ENCODE data around the gene PKNOX2. TPM values are rescaled to one million over a fixed set of nuclear protein-coding genes. Genes with fewer than 3 reads are reported as not detected.

PKNOX2 gene
- total RNA-seq, 2 experiments from 2014 or later, result not detected

DNA sequence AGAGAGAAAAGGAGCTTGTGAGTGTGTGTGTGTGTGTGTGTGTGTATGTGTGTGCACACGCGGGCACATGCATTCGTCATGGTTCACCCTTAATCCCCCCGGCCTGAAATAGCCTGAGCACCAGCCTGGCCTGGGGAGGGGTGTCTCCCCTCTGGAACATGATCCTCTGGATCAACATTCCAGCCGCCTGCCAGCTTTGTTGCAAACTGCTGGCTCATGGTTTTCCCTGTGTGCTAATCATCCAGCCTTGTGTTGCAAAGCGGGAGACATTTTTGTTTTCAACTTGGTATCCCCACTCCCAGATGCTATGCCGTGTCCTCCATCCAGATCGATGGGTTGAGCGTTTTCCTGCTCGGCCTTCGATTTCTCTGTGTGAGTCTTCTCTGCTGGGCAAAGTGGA lies 237.2 kb downstream of the PKNOX2 start:
- no peaks in the 10 kb centered on the region for H3K9me2 ChIP-seq (ENCODE audit: insufficient read depth, low read length)
- no peaks in the 10 kb centered on the region for H3K4me1 ChIP-seq (ENCODE audit: insufficient read depth, low read length, poor library complexity, severe bottlenecking)
- TF ChIP-seq CTCF (conservative IDR thresholded peaks at IDR 0.05; ENCODE audit: low read length) (no peak), EZH2phosphoT487 (IDR thresholded peaks at IDR 0.05; ENCODE audit: borderline replicate concordance, low read depth, low read length) (no peak)
- H3K9me3 ChIP-seq (ENCODE audit: low read length), result no peaks in the 10 kb centered on the region
- H3K27ac ChIP-seq (ENCODE audit: low read depth, low read length, poor library complexity, severe bottlenecking), result no peak overlapping the region
- H3K4me2 ChIP-seq (ENCODE audit: low read length), result no peak overlapping the region
- H2AFZ ChIP-seq (ENCODE audit: low read length), result no peak overlapping the region
- ChIA-PET CTCF (ENCODE audit: unreplicated experiment) (no interaction called here), POLR2A (interaction anchor here (0.6 kb wide), 1 partner anchor 88 kb away, joined by 3 read pairs; no protein-coding TSS in a partner anchor)
- H3K79me2 ChIP-seq (ENCODE audit: insufficient read depth, low read depth, low read length), result no peaks in the 10 kb centered on the region
- BruUV-seq (replicated peaks), result no TSS peak
- no peak overlapping the region for H3K4me3 ChIP-seq (ENCODE audit: low read depth, low read length, poor library complexity, severe bottlenecking)
- H3K36me3 ChIP-seq (ENCODE audit: insufficient read depth, low read length), result no peaks in the 10 kb centered on the region
- intact Hi-C loops (cut with micrococcal nuclease; ENCODE audit: unreplicated experiment), result no loop called here
- H4K20me1 ChIP-seq (ENCODE audit: insufficient read depth, low read length), result no peaks in the 10 kb centered on the region
- no peak for DNase-seq (ENCODE audit: low spot score)

DNA sequence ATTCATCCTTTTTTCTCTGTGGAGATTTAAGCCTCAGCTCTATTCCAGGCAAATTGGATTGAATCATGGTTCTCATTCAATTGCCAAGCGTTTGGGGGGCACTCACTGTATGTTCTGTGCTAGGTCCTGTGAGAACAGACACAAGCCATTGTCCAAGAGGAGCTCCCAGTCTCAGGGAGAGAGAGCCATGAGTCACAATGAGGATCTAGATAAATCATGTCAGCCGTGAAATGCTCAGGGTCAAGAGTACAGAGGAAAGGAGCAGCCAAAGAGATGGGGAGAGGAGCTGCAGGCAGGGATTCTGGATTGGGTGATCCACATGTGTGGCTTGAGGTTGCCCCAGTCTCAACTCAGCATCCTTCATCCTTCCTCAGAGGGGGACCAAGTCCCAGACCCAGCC lies 237.9 kb downstream of the PKNOX2 start:
- H3K9me3 ChIP-seq (ENCODE audit: low read length), result no peaks in the 10 kb centered on the region
- ChIA-PET POLR2A (interaction anchor here (1.0 kb wide), 1 partner anchor 21 kb away, joined by 3 read pairs; no protein-coding TSS in a partner anchor), CTCF (ENCODE audit: unreplicated experiment) (no interaction called here)
- H3K36me3 ChIP-seq (ENCODE audit: insufficient read depth, low read length), result no peaks in the 10 kb centered on the region
- no TSS peak for BruUV-seq (replicated peaks)
- no peaks in the 10 kb centered on the region for H3K4me1 ChIP-seq (ENCODE audit: insufficient read depth, low read length, poor library complexity, severe bottlenecking)
- H3K4me3 ChIP-seq (ENCODE audit: low read depth, low read length, poor library complexity, severe bottlenecking), result no peak overlapping the region
- no peak overlapping the region for H3K27ac ChIP-seq (ENCODE audit: low read depth, low read length, poor library complexity, severe bottlenecking)
- TF ChIP-seq EZH2phosphoT487 (IDR thresholded peaks at IDR 0.05; ENCODE audit: borderline replicate concordance, low read depth, low read length) (no peak), CTCF (conservative IDR thresholded peaks at IDR 0.05; ENCODE audit: low read length) (no peak)
- no peak overlapping the region for H2AFZ ChIP-seq (ENCODE audit: low read length)
- no peak for DNase-seq (ENCODE audit: low spot score)
- intact Hi-C loops (cut with micrococcal nuclease; ENCODE audit: unreplicated experiment), result no loop called here
- no peaks in the 10 kb centered on the region for H3K79me2 ChIP-seq (ENCODE audit: insufficient read depth, low read depth, low read length)
- H3K4me2 ChIP-seq (ENCODE audit: low read length), result no peak overlapping the region
- no peaks in the 10 kb centered on the region for H4K20me1 ChIP-seq (ENCODE audit: insufficient read depth, low read length)
- no peaks in the 10 kb centered on the region for H3K9me2 ChIP-seq (ENCODE audit: insufficient read depth, low read length)

DNA sequence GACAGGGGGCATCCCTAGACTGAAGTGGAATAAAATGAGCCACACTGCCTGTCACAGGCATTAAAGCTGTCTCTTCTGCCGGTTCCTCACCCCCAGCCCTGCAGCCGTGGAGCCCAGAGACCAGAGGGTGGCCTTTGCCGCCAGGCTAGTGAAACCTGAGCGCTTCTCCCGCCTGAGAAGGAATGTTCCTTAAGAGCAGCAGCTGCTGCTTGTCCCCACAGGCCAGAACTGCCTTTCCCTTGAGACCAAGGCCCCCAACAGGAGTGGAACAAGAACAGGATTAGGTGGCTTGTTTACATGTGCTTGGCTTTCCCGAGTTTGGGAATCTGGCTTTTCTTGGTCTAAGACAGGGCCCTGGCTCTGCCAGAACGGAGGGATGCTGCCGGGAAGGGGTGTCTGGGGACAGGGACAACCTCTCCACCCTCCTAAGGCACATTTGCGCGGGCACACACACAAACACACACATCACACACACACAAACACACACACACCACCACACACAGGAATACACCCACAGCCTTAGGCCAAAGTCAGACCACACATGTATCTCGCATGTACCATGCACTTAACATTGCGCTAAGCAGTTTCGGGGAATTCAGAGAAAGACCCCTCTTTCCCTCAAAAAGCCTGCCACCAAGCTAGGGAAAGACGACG lies 239.7 kb downstream of the PKNOX2 start:
- Histone ChIP-seq H2AFZ (ENCODE audit: low read length) (no peak overlapping the region), H3K4me3 (ENCODE audit: low read depth, low read length, poor library complexity, severe bottlenecking) (no peak overlapping the region), H3K4me2 (ENCODE audit: low read length) (no peak overlapping the region), H3K27ac (ENCODE audit: low read depth, low read length, poor library complexity, severe bottlenecking) (no peak overlapping the region), H3K9me3 (ENCODE audit: low read length) (no peaks in the 10 kb centered on the region), H3K79me2 (ENCODE audit: insufficient read depth, low read depth, low read length) (no peaks in the 10 kb centered on the region), H3K9me2 (ENCODE audit: insufficient read depth, low read length) (no peaks in the 10 kb centered on the region), H4K20me1 (ENCODE audit: insufficient read depth, low read length) (no peaks in the 10 kb centered on the region), H3K4me1 (ENCODE audit: insufficient read depth, low read length, poor library complexity, severe bottlenecking) (no peaks in the 10 kb centered on the region), H3K36me3 (ENCODE audit: insufficient read depth, low read length) (no peaks in the 10 kb centered on the region)
- BruUV-seq (replicated peaks), result no TSS peak
- CTCF ChIA-PET (ENCODE audit: unreplicated experiment), result interaction anchor here (0.7 kb wide), 1 partner anchor 36 kb away, joined by 3 read pairs; no protein-coding TSS in a partner anchor
- DNase-seq (ENCODE audit: low spot score), result no peak
- TF ChIP-seq CTCF (conservative IDR thresholded peaks at IDR 0.05; ENCODE audit: low read length) (no peak), EZH2phosphoT487 (IDR thresholded peaks at IDR 0.05; ENCODE audit: borderline replicate concordance, low read depth, low read length) (no peak)
- POLR2A ChIA-PET, result no interaction called here
- intact Hi-C loops (cut with micrococcal nuclease; ENCODE audit: unreplicated experiment), result no loop called here

Measured in OCI-LY7 (cell line).